Measurements from ENCODE around the gene DEPP1. TPM values are rescaled to one million over a fixed set of nuclear protein-coding genes. Genes with fewer than 3 reads are reported as not detected.

Gene DEPP1
- total RNA-seq, 2 experiments from 2014 or later, result 0.23 TPM; not detected in 1

DNA sequence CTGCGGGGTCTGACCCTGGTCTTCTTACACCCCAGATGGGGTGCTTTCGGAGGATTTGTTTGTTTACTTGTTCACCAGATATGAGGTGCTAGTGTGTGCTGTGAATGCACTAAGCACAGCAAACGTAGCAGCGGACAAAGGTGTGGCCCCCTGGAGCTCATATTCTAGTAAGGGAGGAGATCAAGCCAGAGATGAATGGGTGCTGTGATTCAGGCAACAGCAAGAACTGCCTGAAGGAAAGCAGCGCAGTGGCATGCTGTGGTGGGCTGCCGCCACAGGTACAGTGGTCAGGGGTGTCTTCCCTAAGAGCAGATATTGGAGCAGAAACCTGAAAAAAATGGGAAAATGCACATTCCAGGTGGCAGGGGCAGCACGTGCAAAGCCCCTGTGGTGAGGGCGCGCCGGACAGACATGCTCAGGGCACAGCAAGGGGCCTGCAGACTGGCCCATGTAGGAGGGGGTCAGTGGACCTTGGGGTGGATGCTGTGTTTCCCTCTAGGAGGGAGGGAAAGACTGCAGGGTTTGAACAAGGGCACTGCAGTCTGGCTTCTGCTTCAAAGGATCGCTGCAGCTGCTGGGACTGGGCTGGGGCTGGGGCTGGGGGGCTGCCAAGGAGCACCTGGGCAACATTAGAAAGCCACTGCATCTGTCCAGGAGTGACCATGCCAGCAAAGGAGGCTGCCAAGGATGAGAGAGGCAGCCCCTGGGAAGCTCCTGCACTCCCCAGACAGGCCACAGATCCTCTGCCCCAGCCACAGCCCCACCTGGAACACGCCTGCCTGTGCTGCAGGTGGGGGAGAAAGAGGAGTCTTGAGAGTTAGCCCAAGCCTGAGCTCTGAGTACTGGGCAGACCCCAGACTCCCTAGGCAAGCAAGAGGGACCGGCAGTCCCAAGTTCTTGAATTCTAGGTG, 927 bp upstream of the DEPP1 start:
- POLR2A ChIA-PET, result interaction anchor here (0.8 to 1.4 kb wide), 2 partner anchors 10 to 13 kb away, joined by 3 to 6 read pairs; no protein-coding TSS in a partner anchor
- Mint-ChIP-seq H3K4me1 (peaks cover 4% of the 10 kb centered on the region), H3K27ac (no peak overlapping the region)

DNA sequence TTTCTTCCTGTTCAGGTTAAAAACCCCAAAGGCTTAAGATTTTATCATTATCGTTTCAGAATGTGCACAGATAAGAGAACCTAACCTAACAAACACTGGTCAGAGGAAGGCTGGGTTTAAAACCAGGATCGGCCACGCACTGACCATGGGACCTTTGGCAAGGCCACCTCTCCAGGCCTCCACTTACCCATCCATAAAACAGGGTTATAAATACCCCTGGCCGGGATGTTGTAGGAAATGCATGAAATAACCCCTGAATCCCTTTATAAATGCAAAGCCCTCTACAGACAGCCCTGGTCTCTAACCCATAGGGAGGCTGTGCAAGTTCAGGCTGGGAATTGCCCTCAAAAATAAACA, 418 bp downstream of the DEPP1 start:
- Mint-ChIP-seq H3K4me3 (no peak overlapping the region), H3K9me3 (no peaks in the 10 kb centered on the region), H3K36me3 (no peaks in the 10 kb centered on the region), H3K27me3 (no peaks in the 10 kb centered on the region), H3K4me1 (peaks cover 6% of the 10 kb centered on the region), H3K27ac (no peak overlapping the region)
- DNase-seq, result no peak
- POLR2A ChIA-PET, result interaction anchor here (1.4 kb wide), 1 partner anchor 9 kb away, joined by 6 read pairs; no protein-coding TSS in a partner anchor
- ATAC-seq (ENCODE audit: low read depth), result no peak

More for the DNA sequence above, 927 bp upstream of the DEPP1 start:
- H3K27me3 Mint-ChIP-seq, result no peaks in the 10 kb centered on the region
- no peak overlapping the region for H3K4me3 Mint-ChIP-seq
- no peaks in the 10 kb centered on the region for H3K9me3 Mint-ChIP-seq
- DNase-seq, result no peak
- no peaks in the 10 kb centered on the region for H3K36me3 Mint-ChIP-seq
- no peak for ATAC-seq (ENCODE audit: low read depth)

DNA sequence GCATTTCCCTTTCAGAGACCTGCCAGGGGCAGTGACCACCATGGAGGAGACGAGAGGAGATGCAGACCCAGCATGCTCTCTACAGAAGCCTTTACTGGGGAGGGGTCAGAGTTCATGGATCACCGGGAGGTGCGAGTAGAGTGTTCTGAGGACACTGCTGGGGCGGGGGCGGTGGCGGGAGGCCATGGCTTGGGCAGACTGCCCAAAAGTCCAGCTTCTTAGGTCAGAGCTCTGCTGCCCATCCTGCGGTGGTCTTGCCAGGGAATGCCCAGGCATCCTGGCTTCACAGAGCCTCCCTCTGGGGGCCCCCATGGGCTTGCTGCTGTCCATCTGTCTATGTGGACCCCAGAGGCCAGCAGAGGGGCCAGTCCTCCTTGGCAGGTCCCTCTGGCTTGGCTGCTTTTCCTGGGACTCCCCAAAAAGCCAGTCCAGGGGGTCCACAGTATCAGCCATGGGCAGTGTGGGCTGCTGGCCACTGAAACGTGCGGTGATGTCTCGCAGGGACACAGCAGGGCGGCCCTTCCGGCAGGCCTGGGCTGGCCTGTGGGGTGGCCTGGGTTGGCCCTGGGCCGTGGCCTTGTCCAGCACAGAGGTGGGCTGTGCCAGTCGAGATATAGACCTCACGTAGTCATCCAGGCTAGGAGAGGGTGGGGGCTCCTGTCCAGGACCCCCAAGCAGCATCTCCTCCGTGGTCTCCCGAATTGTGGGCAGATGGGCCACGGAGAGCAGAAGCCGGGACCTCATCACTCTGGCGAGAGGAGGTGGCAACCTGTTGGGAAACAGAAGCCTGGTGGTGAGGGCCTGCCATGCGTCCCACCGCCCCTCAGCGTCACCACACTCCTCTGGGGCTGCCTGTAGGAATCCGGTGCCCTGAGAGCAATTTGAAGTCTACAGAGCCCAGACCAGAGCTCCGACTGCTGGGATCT, 1.1 kb downstream of the DEPP1 start:
- Mint-ChIP-seq H3K4me3 (no peak overlapping the region), H3K36me3 (no peaks in the 10 kb centered on the region), H3K9me3 (no peaks in the 10 kb centered on the region), H3K27me3 (no peaks in the 10 kb centered on the region), H3K4me1 (peaks cover 6% of the 10 kb centered on the region), H3K27ac (no peak overlapping the region)
- POLR2A ChIA-PET, result interaction anchor here (3.5 kb wide), 1 partner anchor 45 kb away, joined by 9 read pairs; no protein-coding TSS in a partner anchor
- DNase-seq (no peak), ATAC-seq (ENCODE audit: low read depth) (no peak)

DNA sequence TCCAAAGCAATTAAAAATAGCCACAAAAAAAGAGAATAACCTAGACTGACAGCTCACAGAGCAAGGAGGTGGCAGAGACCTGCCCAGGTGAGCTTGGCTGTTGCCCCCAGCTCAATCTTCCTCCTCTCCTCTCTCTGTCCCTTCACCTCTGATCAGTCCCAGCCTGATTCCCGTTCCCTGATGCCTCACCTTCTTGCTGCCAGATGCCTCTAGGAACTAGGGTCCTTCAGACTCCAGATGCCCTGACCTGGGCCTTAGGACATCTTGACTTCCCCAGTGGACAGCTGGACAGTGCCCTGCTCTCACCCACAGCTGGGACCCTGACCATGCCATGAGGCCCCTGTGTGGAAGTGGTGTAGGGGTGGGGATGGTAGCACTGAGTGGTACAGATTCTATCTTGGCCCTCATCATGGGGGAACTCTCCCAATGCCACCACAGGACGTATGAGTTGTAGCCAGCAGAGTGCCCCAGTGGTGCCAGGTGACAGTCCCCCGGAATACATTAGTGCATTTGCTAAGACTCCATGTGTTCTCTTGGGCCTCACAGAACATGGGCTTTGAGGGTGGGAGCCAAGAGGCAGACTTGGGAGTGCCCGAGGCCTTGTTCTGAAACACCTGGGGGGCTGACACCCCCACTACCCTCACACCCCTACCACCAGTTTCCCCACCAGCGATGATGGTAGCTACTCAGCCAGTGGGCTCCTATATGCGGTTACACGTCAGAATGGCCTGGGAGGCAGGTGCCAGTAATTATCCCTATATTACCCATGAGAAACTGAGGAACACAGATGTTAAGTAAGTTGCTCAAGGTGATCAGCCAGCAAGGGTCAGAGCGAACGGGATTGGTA, 2.0 kb downstream of the DEPP1 start:
- Mint-ChIP-seq H3K27me3 (no peaks in the 10 kb centered on the region), H3K9me3 (no peaks in the 10 kb centered on the region), H3K4me3 (no peak overlapping the region), H3K27ac (peak overlapping the region; percentile 40), H3K36me3 (no peaks in the 10 kb centered on the region), H3K4me1 (peaks cover 6% of the 10 kb centered on the region)
- ATAC-seq (ENCODE audit: low read depth) (no peak), DNase-seq (no peak)
- POLR2A ChIA-PET, result interaction anchor here (1.4 to 3.5 kb wide), 2 partner anchors 19 to 44 kb away, joined by 3 to 9 read pairs; no protein-coding TSS in a partner anchor

DNA sequence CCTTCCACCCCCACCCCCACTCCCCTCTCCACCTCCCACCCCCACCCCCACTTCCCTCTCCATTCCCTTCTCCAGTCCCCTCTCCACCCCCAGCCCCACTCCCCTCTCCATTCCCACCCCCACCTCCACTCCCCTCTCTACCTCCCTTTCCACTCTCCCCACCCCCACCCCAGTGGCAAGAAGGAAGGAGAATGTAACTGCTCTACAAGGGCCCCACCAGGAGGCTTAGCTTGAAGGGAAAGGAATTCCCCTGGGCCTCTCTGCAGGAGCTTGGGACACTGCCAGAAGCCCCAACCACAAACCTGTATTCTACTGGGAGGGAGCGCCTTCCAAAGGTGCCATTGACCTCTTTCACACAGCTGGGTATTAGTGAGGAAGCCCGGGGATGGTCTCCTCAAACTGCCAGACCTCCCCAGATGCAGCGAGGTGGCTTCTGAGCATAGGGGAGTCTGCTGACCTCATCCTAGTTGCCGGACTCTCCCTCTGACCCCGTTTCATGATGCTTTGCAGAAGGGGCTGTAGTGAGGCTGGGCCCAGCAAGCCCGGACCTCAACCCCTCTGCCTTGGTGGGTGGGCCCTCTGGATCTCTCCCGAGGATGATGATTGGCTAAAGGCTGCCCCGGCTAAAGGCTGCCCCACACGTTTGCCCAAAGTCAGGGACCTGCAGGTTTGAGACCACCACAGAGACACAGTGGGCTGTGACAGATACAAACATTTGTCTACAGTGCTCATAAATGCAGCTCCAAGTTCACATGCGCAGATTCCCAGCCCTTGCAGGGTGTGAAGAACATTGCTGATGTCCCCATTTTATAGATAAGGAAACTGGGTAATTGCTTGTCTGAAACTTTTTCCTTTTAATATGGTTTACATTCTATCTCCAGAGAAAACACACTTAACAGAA, 2.9 kb downstream of the DEPP1 start:
- Mint-ChIP-seq H3K4me3 (no peak overlapping the region), H3K27me3 (no peaks in the 10 kb centered on the region), H3K9me3 (no peaks in the 10 kb centered on the region), H3K27ac (peak overlapping the region; percentile 51), H3K36me3 (no peaks in the 10 kb centered on the region), H3K4me1 (peaks cover 2% of the 10 kb centered on the region)
- POLR2A ChIA-PET, result interaction anchor here (0.6 to 3.5 kb wide), 3 partner anchors 20 to 1552 kb away, joined by 3 to 9 read pairs (median 3); no protein-coding TSS in a partner anchor
- ATAC-seq (ENCODE audit: low read depth), result no peak
- DNase-seq, result no peak

DNA sequence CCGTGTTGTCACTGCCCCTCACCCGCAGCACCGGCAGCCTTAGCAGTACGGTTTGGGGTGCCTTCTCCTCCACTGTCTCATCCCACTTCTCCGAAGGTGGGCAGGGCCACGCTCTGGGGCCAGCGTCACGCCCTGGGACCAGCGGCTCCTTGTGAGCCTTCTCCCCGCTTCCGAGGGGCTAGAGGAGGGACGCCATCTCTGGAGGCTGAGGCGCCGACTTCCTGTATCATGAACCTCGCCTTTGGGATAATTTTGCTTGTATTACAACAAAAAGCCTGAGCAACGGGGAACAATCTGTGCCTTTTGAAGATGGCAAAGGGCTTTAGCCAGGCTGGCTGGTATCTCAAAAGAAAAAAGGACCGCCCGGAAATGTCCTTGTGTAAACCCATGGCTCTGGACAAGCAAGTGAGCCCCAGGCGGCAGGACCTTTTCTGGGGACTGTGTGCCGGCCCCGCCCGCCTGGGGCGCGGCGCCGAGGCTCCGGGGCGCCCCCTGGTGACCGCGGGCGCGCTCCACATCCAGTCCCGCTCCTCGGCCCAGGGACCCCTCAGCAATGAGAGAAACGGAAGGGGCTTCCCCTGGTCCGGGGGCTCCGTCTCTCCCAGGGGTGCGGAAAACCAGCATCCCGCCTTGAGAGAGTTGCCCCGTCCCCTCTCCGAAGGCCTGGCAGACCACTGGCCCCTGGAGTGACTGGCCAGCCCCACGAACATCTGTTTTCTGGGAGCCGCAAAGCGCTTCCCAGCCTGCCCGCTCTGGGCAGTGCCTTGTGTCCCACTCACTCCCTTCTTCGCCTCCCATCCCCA, 3.8 kb downstream of the DEPP1 start:
- peak; percentile 90 for DNase-seq
- peak overlapping the region; percentile 68 for H3K4me3 Mint-ChIP-seq
- H3K27me3 Mint-ChIP-seq, result no peaks in the 10 kb centered on the region
- H3K4me1 Mint-ChIP-seq, result peaks cover 2% of the 10 kb centered on the region
- no peaks in the 10 kb centered on the region for H3K9me3 Mint-ChIP-seq
- peak; percentile 92 for ATAC-seq (ENCODE audit: low read depth)
- no peaks in the 10 kb centered on the region for H3K36me3 Mint-ChIP-seq
- H3K27ac Mint-ChIP-seq, result peak overlapping the region; percentile 86
- POLR2A ChIA-PET, result interaction anchor here (3.5 kb wide), 1 partner anchor 42 kb away, joined by 9 read pairs; no protein-coding TSS in a partner anchor

DNA sequence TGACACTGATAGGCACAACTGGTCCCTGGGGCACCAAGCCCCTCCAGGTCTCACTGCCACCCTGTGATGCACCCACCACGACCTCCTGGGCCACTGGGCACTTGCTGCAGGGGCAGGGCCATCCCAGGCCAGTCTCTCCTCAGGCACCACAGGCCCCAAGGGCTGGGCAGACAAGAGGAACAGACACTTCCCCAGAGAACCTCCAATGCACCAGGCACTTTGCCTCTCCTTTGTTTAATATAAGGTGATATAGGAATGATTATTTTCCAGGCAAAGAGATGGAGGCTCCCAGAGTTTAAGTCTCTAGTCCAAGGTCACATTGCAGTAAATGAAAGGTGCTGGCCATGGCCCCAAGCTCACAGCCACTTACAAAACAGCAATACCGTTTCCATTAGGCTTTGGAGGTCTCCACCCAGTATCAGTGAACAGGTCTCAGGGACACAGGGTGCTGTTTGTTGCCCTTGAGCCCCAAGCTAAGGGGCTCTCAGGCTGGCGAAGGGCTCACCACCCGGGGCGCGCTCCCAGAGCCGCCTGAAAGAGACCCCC, 4.5 kb downstream of the DEPP1 start:
- H3K36me3 Mint-ChIP-seq, result no peaks in the 10 kb centered on the region
- H3K4me3 Mint-ChIP-seq, result peak overlapping the region; percentile 68
- no peaks in the 10 kb centered on the region for H3K9me3 Mint-ChIP-seq
- H3K27ac Mint-ChIP-seq, result peak overlapping the region; percentile 86
- H3K4me1 Mint-ChIP-seq, result peaks cover 3% of the 10 kb centered on the region
- ATAC-seq (ENCODE audit: low read depth), result no peak
- POLR2A ChIA-PET, result interaction anchor here (3.5 kb wide), 1 partner anchor 41 kb away, joined by 9 read pairs; no protein-coding TSS in a partner anchor
- no peaks in the 10 kb centered on the region for H3K27me3 Mint-ChIP-seq
- DNase-seq, result no peak

DNA sequence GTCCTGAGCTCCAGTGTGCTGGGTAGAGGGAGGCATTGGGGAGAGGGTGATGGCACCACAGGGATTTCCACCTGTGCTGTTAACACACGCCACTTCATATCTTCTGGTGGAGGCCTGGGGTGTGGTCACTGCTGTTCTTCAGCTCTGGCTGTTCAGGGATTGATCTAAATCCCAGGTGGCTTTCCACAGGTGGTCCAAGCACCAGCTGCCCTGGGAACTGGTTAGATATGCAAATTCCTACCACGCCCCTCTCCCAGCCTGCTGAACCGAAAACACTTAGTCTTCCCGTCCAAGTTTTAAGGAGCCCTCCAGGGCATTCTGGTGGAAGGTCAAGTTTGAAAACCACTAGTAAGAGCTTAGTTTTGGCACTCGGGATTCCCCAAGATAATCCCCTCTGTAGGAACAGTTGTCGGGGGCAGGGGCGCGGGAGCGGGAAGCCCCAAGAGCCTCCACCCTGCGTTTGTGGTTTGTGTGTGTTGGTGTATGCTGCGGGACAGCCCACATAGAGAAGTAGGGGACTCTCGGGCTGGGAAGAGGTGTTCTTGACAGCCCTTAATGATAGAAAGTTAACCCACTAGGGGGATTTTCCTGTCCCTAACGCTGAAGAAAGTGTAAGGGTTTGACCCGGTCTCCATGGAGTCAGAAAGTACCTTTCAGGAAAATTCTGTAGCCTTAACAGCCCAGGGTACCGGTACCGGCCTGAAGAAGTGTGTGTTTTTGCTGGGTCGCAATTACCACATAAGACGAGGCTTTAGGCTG, 5.1 kb downstream of the DEPP1 start:
- Mint-ChIP-seq H3K27me3 (no peaks in the 10 kb centered on the region), H3K4me3 (no peak overlapping the region), H3K36me3 (peaks cover 2% of the 10 kb centered on the region), H3K4me1 (peaks cover 9% of the 10 kb centered on the region), H3K9me3 (no peaks in the 10 kb centered on the region), H3K27ac (no peak overlapping the region)
- no peak for DNase-seq
- ATAC-seq (ENCODE audit: low read depth), result no peak
- POLR2A ChIA-PET, result interaction anchor here (1.1 to 3.5 kb wide), 3 partner anchors 23 to 41 kb away, joined by 3 to 9 read pairs (median 5); no protein-coding TSS in a partner anchor

DNA sequence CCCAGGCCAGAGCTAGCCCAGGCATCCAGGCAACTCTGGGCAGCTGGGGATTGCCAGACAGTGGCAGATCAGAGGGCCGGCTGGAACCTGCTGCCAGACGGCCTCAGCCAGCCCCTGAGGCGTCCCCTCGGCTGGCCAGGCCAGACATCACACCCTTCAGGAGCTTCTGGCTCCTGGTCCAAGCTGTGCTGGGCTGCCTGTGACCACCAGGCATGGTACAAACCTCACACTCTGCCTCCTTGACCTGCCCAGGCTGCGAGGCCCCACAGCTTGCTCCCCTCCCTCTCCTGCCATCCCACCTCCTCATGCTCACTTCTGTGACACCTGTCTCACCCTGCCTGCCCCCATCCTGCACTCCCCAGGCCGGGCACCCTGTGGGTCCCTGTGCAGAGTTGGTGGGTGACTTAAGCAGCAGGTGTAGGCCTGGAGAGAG, 5.7 kb downstream of the DEPP1 start:
- H3K4me1 Mint-ChIP-seq, result peaks cover 16% of the 10 kb centered on the region
- DNase-seq, result no peak
- POLR2A ChIA-PET, result interaction anchor here (1.1 to 1.4 kb wide), 2 partner anchors 22 to 40 kb away, joined by 3 to 5 read pairs; no protein-coding TSS in a partner anchor
- no peak for ATAC-seq (ENCODE audit: low read depth)
- no peaks in the 10 kb centered on the region for H3K9me3 Mint-ChIP-seq
- no peak overlapping the region for H3K4me3 Mint-ChIP-seq
- no peaks in the 10 kb centered on the region for H3K27me3 Mint-ChIP-seq
- H3K27ac Mint-ChIP-seq, result no peak overlapping the region
- H3K36me3 Mint-ChIP-seq, result peaks cover 2% of the 10 kb centered on the region

DNA sequence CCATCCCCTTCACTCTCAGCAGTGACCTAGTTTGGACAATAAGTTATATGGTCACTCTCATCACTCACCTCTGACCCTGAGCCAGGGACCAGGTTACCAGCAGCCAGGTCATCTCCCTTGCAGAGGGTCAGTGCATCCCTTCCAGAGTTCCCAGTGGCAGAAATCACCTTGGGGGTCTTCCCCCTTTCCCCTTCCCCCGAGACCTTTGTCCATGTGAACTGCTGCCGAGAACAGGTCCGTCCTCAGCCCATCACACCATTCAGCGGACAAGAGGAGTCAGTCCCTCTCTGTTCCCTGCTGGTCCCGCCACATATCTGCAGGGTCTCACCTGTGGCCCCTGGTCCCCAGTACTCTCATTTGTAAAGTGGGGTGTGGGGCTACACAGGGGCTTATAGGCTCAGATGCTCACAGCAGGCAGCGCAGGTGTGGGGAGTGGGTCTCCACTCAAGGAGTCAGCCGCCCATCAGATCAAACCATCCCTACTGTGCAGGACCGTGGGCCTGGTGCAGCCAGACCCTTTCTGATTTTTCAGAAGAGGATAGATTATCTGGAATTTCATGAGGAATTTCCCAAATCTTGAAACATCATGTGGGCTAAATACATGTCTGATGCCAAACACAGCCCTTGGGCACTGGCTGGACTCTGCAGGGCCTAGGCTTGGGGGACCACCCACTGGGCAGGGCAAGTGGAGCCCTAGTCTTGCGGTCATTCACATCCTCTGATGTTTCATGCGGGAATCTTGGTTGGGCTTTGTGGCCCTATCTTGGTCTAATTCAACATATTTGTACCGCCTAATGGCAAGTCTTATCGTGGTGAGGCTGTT, 6.5 kb downstream of the DEPP1 start:
- Mint-ChIP-seq H3K27me3 (no peaks in the 10 kb centered on the region), H3K4me1 (peaks cover 22% of the 10 kb centered on the region), H3K4me3 (no peak overlapping the region), H3K27ac (no peak overlapping the region), H3K36me3 (peaks cover 2% of the 10 kb centered on the region), H3K9me3 (no peaks in the 10 kb centered on the region)
- DNase-seq (no peak), ATAC-seq (ENCODE audit: low read depth) (no peak)
- POLR2A ChIA-PET, result interaction anchor here (1.1 to 1.4 kb wide), 2 partner anchors 22 to 39 kb away, joined by 3 to 5 read pairs; no protein-coding TSS in a partner anchor

Data from activated naive CD8-positive, alpha-beta T cell treated with anti-CD3 and anti-CD28 coated beads, Interleukin-2, amount 10 ng/mL, durations not matched to agents 7 days and 5 days (primary cell).